ENCODE data around the gene TBL2.
"Not testable (repeated sequence)": the region's sequence is repeated elsewhere in the genome, so short reads cannot be mapped to it uniquely, and the experiment has no call there.

The TBL2 gene

DNA sequence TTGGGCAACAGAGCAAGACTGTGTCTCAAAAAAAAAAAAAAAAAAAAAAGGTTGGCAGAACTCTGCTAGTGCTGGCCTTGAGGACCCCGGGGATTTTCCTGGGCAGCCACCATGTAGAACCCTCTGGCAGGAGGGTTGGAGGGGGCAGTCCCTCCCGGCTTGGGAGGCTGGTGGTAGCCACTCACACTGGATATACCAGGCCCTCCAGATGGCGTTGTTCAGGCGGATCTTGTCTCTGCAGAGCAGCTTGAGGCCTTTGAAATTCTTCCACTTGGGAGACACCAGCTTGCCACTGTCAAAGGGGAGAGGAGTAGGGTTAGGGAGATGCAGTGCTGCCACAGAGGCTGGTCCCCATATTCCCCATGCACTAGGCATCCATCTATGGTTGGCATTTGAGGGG lies 37.5 kb upstream of the TBL2 start:
- ATAC-seq (ENCODE audit: insufficient read depth, low read depth) (no peak; the same call in 2 of the 3 replicates), DNase-seq (no peak)
- Histone ChIP-seq H3K4me3 (ENCODE audit: low read depth in 1 of 2, low read length in 2 of 2) (no peak overlapping the region), H3K27ac (ENCODE audit: low read length) (no peak overlapping the region), H4K20me1 (ENCODE audit: insufficient read depth, low read length) (no peaks in the 10 kb centered on the region), H2AFZ (ENCODE audit: low read depth, low read length) (no peak overlapping the region), H3K79me2 (ENCODE audit: insufficient read depth, low read length) (no peaks in the 10 kb centered on the region), H3K27me3 (ENCODE audit: insufficient read depth, low read length, poor library complexity) (peaks cover 3% of the 10 kb centered on the region), H3K4me1 (ENCODE audit: insufficient read depth, low read length) (no peaks in the 10 kb centered on the region), H3K36me3 (ENCODE audit: insufficient read depth, low read length) (no peaks in the 10 kb centered on the region), H3K4me2 (ENCODE audit: insufficient read depth, low read length) (no peak overlapping the region), H3K9ac (ENCODE audit: low read depth, low read length) (no peak overlapping the region), H3K9me3 (ENCODE audit: insufficient read depth, low read length, severe bottlenecking) (no peaks in the 10 kb centered on the region)
- TF ChIP-seq, protein P1, sequence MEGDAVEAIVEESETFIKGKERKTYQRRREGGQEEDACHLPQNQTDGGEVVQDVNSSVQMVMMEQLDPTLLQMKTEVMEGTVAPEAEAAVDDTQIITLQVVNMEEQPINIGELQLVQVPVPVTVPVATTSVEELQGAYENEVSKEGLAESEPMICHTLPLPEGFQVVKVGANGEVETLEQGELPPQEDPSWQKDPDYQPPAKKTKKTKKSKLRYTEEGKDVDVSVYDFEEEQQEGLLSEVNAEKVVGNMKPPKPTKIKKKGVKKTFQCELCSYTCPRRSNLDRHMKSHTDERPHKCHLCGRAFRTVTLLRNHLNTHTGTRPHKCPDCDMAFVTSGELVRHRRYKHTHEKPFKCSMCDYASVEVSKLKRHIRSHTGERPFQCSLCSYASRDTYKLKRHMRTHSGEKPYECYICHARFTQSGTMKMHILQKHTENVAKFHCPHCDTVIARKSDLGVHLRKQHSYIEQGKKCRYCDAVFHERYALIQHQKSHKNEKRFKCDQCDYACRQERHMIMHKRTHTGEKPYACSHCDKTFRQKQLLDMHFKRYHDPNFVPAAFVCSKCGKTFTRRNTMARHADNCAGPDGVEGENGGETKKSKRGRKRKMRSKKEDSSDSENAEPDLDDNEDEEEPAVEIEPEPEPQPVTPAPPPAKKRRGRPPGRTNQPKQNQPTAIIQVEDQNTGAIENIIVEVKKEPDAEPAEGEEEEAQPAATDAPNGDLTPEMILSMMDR (IDR thresholded peaks at IDR 0.05; ENCODE audit: borderline replicate concordance, extremely low read depth, low read length, poor library complexity, severe bottlenecking), result peak; percentile 13
- no peak for TF ChIP-seq EZH2 (IDR thresholded peaks at IDR 0.05; ENCODE audit: borderline replicate concordance, low read depth, low read length, severe bottlenecking)

DNA sequence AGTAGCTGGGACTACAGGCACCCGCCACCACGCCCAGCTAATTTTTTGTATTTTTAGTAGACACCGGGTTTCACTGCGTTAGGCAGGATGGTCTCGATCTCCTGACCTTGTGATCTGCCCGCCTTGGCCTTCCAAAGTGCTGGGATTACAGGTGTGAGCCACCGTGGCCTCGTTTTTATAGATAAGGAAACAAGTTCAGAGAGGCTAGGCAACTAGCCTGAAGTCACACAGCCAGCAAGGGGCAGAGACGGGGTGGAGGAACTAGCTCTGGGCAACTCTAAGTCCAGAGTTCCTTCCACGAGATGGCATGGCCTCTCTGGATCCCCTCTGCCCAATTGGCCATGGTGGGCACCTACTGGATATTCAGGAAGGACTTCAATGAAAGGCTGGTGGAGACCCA lies 36.6 kb upstream of the TBL2 start:
- H4K20me1 ChIP-seq (ENCODE audit: insufficient read depth, low read length); H2AFZ ChIP-seq (ENCODE audit: low read depth, low read length); H3K4me1 ChIP-seq (ENCODE audit: insufficient read depth, low read length); H3K9ac ChIP-seq (ENCODE audit: low read depth, low read length); H3K4me3 ChIP-seq (ENCODE audit: low read depth in 1 of 2, low read length in 2 of 2); H3K79me2 ChIP-seq (ENCODE audit: insufficient read depth, low read length); H3K9me3 ChIP-seq (ENCODE audit: insufficient read depth, low read length, severe bottlenecking); ATAC-seq (ENCODE audit: insufficient read depth, low read depth); H3K27me3 ChIP-seq (ENCODE audit: insufficient read depth, low read length, poor library complexity); H3K4me2 ChIP-seq (ENCODE audit: insufficient read depth, low read length); H3K27ac ChIP-seq (ENCODE audit: low read length); H3K36me3 ChIP-seq (ENCODE audit: insufficient read depth, low read length); DNase-seq: not testable (repeated sequence)

DNA sequence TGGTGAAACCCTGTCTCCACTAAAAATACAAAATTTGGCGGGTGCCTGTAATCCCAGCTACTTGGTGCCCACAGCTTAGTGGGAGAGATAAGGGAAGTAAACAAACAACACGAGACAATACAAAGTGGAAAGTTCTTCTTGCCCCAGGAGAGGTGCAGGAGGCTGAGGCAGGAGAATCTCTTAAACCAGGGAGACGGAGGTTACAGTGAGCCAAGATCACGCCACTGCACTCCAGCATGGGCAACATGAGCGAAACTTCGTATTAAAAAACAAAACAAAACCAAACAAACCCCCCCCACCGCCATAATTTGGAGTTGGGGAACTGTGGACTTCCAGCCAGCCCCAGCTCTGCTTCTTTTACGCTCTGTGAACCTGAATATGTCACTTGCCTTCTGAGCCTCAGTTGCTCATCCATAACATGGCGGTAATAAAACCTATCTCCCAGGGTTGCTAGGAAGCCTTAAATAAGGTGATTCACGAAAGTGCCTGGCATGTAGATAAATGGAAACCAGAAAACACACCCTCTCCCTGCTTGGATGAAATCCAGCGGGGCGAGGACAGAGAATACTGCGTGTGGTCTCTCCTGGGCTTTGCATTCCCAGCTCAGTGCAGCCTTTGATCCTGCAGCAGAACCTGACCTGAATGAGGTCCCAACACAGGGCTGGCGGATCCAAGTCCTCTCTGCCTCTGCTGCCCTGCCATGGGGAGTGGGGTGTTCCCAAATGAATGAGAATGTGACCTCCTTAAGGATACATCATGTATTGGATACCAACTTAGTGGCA lies 35.8 kb upstream of the TBL2 start:
- Histone ChIP-seq H3K36me3 (ENCODE audit: insufficient read depth, low read length) (no peaks in the 10 kb centered on the region), H3K4me3 (ENCODE audit: low read depth in 1 of 2, low read length in 2 of 2) (no peak overlapping the region), H3K4me1 (ENCODE audit: insufficient read depth, low read length) (no peaks in the 10 kb centered on the region), H3K27ac (ENCODE audit: low read length) (no peak overlapping the region), H3K9ac (ENCODE audit: low read depth, low read length) (no peak overlapping the region), H3K27me3 (ENCODE audit: insufficient read depth, low read length, poor library complexity) (peaks cover 3% of the 10 kb centered on the region), H4K20me1 (ENCODE audit: insufficient read depth, low read length) (no peaks in the 10 kb centered on the region), H3K4me2 (ENCODE audit: insufficient read depth, low read length) (no peak overlapping the region), H3K9me3 (ENCODE audit: insufficient read depth, low read length, severe bottlenecking) (no peaks in the 10 kb centered on the region), H3K79me2 (ENCODE audit: insufficient read depth, low read length) (no peaks in the 10 kb centered on the region), H2AFZ (ENCODE audit: low read depth, low read length) (no peak overlapping the region)
- no peak for ATAC-seq (ENCODE audit: insufficient read depth, low read depth)
- DNase-seq, result no peak
- TF ChIP-seq, protein P1 (IDR thresholded peaks at IDR 0.05; ENCODE audit: borderline replicate concordance, extremely low read depth, low read length, poor library complexity, severe bottlenecking), result no peak
- TF ChIP-seq EZH2 (IDR thresholded peaks at IDR 0.05; ENCODE audit: borderline replicate concordance, low read depth, low read length, severe bottlenecking), result no peak

DNA sequence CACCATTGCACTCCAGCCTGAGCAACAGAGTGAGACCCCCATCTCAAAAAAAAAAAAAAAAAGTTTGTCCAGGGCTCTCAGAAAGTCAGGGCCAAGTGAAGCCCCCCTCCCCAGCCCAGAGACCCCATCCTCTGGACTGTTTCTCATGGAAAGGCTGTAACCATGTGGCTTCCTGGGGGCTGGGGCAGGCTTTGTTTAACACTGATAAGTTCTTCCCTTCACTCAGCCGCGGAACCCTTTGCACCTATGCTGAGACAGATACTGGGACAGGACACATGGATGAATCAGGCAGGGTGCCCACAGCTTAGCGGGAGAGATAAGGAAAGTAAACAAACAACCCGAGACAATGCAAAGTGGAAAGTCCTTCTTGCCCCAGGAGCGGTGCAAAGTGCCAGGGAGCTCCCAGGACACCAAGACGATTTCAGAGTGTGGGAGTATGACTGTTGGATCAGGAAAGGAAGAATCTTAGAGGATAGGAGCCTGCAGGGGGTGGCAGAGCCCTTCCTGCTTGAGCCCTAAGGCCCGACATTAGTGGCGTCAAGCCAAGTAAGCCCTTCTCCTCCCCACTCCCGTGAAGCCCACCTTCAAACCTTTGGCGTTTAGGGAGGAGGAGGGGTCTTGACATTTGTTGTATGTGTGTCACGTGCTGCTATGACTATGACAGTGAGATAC lies 34.4 kb upstream of the TBL2 start:
- Histone ChIP-seq H3K4me1 (ENCODE audit: insufficient read depth, low read length) (no peaks in the 10 kb centered on the region), H3K27me3 (ENCODE audit: insufficient read depth, low read length, poor library complexity) (peaks cover 3% of the 10 kb centered on the region), H3K4me2 (ENCODE audit: insufficient read depth, low read length) (no peak overlapping the region), H3K9me3 (ENCODE audit: insufficient read depth, low read length, severe bottlenecking) (no peaks in the 10 kb centered on the region), H4K20me1 (ENCODE audit: insufficient read depth, low read length) (no peaks in the 10 kb centered on the region), H3K27ac (ENCODE audit: low read length) (no peak overlapping the region), H3K4me3 (ENCODE audit: low read depth in 1 of 2, low read length in 2 of 2) (no peak overlapping the region), H3K79me2 (ENCODE audit: insufficient read depth, low read length) (no peaks in the 10 kb centered on the region), H3K36me3 (ENCODE audit: insufficient read depth, low read length) (no peaks in the 10 kb centered on the region), H2AFZ (ENCODE audit: low read depth, low read length) (no peak overlapping the region), H3K9ac (ENCODE audit: low read depth, low read length) (no peak overlapping the region)
- ATAC-seq (ENCODE audit: insufficient read depth, low read depth) (no peak), DNase-seq (no peak)
- TF ChIP-seq, protein P1 (IDR thresholded peaks at IDR 0.05; ENCODE audit: borderline replicate concordance, extremely low read depth, low read length, poor library complexity, severe bottlenecking), result no peak
- TF ChIP-seq EZH2 (IDR thresholded peaks at IDR 0.05; ENCODE audit: borderline replicate concordance, low read depth, low read length, severe bottlenecking), result no peak

Data from DND-41 (cell line).